NCI-H1092 treated with DMSO at 0.1 percent for 48 hours (cell line): ENCODE measurements around the gene GPR142.
"Not testable (repeated sequence)": the region's sequence is repeated elsewhere in the genome, so short reads cannot be mapped to it uniquely, and the experiment has no call there.

Experiments
- DNase-seq: peaks from one replicate; lab custom pipeline; 2025; lab: John Stamatoyannopoulos, UW

GPR142 gene

GRCh38 chr17:74393346-74393942 is 26.1 kb downstream of the GPR142 start:
- no peak for DNase-seq

GRCh38 chr17:74394275-74394950 is 27.1 kb downstream of the GPR142 start:
- DNase-seq, result no peak

GRCh38 chr17:74394977-74395376 is 27.7 kb downstream of the GPR142 start:
- no peak for DNase-seq

GRCh38 chr17:74396567-74396966 is 29.3 kb downstream of the GPR142 start:
- no peak for DNase-seq

- no peak for DNase-seq
Observed at GRCh38 chr17:74402048-74402447, 34.7 kb downstream of the GPR142 start.

- DNase-seq, result peak; percentile 54
Observed at GRCh38 chr17:74403512-74404137, 36.3 kb downstream of the GPR142 start.

GRCh38 chr17:74404218-74404617 is 36.9 kb downstream of the GPR142 start:
- no peak for DNase-seq

- no peak for DNase-seq
Observed at GRCh38 chr17:74404789-74405188, 37.5 kb downstream of the GPR142 start.

GRCh38 chr17:74405311-74405710 is 38.0 kb downstream of the GPR142 start:
- not testable (repeated sequence) for DNase-seq

GRCh38 chr17:74407384-74407783 is 40.1 kb downstream of the GPR142 start:
- no peak for DNase-seq

- peak; percentile 48 for DNase-seq
Observed at GRCh38 chr17:74408262-74408661, 41.0 kb downstream of the GPR142 start.

- peak; percentile 93 for DNase-seq
Observed at GRCh38 chr17:74408815-74409214, 41.5 kb downstream of the GPR142 start.

GRCh38 chr17:74410001-74410443 is 42.7 kb downstream of the GPR142 start:
- no peak for DNase-seq

GRCh38 chr17:74412581-74412980 is 45.3 kb downstream of the GPR142 start:
- no peak for DNase-seq

- peak; percentile 29 for DNase-seq
Observed at GRCh38 chr17:74413491-74413890, 46.2 kb downstream of the GPR142 start.

GRCh38 chr17:74414510-74414909 is 47.2 kb downstream of the GPR142 start:
- DNase-seq, result no peak

GRCh38 chr17:74415608-74416396 is 48.5 kb downstream of the GPR142 start:
- DNase-seq, result no peak

- peak; percentile 11 for DNase-seq
Observed at GRCh38 chr17:74417178-74418045, 50.1 kb downstream of the GPR142 start.

- no peak for DNase-seq
Observed at GRCh38 chr17:74419928-74420411, 52.7 kb downstream of the GPR142 start.
